ENCODE results near the gene GNAI2.
"Not testable (repeated sequence)": the region's sequence is repeated elsewhere in the genome, so short reads cannot be mapped to it uniquely, and the experiment has no call there.

The GNAI2 gene

DNA sequence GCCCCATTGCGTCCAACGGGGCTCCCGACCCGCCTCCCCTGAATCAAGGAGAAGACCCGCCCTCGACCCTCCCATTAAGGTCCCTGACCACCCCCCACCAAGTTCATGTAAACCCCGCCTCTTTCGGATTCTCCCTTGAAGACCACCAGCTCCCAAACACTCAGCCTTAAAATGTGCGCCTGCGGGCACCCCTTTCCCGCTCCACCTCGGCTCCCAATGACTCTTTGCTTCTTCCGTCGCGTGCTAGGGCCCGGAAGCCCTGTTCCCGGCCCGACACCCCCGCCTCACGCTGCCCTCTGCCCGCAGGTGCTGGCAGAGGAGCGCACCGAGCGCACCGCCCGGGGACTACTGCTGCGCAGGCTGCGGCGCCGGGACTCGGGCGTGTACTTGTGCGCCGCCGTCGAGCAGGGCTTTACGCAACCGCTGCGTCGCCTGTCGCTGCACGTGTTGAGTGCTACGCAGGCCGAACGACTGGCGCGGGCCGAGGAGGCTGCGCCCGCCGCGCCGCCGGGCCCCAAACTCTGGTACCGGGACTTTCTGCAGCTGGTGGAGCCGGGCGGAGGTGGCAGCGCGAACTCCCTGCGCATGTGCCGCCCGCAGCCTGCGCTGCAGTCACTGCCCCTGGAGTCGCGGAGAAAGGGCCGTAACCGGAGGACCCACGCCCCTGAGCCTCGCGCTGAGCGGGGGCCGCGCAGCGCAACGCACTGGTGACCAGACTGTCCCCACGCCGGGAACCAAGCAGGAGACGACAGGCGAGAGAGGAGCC is 40.2 kb downstream of the GNAI2 start:
- H3K4me3 ChIP-seq = no peak overlapping the region
- H3K27ac ChIP-seq = no peak overlapping the region
- no peaks in the 10 kb centered on the region for H3K27me3 ChIP-seq
- H3K4me1 ChIP-seq = peaks cover 0 to 35% (median 21%) of the 10 kb centered on the region in 4 donors
- TF ChIP-seq, protein P1, sequence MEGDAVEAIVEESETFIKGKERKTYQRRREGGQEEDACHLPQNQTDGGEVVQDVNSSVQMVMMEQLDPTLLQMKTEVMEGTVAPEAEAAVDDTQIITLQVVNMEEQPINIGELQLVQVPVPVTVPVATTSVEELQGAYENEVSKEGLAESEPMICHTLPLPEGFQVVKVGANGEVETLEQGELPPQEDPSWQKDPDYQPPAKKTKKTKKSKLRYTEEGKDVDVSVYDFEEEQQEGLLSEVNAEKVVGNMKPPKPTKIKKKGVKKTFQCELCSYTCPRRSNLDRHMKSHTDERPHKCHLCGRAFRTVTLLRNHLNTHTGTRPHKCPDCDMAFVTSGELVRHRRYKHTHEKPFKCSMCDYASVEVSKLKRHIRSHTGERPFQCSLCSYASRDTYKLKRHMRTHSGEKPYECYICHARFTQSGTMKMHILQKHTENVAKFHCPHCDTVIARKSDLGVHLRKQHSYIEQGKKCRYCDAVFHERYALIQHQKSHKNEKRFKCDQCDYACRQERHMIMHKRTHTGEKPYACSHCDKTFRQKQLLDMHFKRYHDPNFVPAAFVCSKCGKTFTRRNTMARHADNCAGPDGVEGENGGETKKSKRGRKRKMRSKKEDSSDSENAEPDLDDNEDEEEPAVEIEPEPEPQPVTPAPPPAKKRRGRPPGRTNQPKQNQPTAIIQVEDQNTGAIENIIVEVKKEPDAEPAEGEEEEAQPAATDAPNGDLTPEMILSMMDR (IDR thresholded peaks at IDR 0.05) = no peak
- peaks cover 0 to 17% (median 0%) of the 10 kb centered on the region in 3 donors for H3K36me3 ChIP-seq
- H3K9me3 ChIP-seq = no peaks in the 10 kb centered on the region
- intact Hi-C loops (cut with DNase I; ENCODE audit: low total_unique reads) = loop anchor here (5.0 to 10.0 kb wide), 2 partner anchors 34 to 151 kb away; no protein-coding TSS in a partner anchor
- DNase-seq = no peak

DNA sequence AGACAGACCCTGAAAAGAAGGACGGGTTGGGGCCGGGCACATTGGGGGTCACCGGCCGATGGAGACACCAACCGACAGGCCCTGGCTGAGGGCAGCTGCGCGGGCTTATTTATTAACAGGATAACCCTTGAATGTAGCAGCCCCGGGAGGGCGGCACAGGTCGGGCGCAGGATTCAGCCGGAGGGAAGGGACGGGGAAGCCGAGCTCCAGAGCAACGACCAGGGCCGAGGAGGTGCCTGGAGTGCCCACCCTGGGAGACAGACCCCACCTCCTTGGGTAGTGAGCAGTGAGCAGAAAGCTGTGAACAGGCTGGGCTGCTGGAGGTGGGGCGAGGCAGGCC is 40.7 kb downstream of the GNAI2 start:
- intact Hi-C loops (cut with DNase I; ENCODE audit: low total_unique reads) = loop anchor here (5.0 to 10.0 kb wide), 2 partner anchors 34 to 152 kb away; no protein-coding TSS in a partner anchor
- Histone ChIP-seq H3K27me3 (no peaks in the 10 kb centered on the region), H3K9me3 (no peaks in the 10 kb centered on the region), H3K36me3 (peaks cover 0 to 17% (median 0%) of the 10 kb centered on the region in 3 donors), H3K4me1 (peaks cover 0 to 35% (median 21%) of the 10 kb centered on the region in 4 donors), H3K27ac (no peak overlapping the region), H3K4me3 (no peak overlapping the region)
- DNase-seq = no peak
- TF ChIP-seq, protein P1 (IDR thresholded peaks at IDR 0.05) = no peak

DNA sequence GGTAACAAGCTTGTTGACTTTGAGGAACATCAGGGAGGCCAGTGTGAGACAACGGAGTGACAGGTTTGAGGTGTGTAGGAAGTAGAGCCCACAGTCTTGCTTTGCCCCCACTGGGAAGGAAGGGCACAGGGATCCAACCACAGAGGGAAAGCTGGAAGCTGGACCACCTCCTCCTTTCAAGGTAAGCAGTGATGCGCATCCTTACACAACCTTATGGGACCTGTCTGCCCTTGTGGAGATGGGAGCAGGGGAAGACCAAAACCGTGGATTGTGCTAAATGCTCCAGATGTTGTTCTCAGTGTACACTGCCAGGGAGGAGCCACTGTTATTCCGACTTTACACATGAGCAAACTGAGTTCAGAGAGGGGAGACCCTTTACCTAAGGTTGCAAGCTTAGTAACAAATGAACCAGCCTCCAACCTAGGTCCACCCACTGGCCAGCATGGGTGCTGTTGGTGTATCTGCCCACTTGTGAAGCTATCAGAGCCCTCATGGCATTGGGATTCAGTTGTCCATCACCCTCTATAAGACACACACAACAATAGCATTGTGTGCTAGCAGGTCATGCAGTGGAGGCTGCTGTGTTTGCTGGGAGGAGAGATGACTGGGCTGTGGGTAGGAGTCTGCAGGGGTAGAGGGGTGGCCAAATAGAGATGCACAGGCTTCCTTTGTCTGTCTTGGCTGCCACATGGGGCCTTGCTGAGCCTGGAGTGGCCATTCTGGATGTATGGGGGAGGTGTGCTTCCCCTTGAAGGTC is 42.3 kb downstream of the GNAI2 start:
- intact Hi-C loops (cut with DNase I; ENCODE audit: low total_unique reads) = loop anchor here (5.0 to 10.0 kb wide), 2 partner anchors 36 to 154 kb away; no protein-coding TSS in a partner anchor
- no peak overlapping the region for H3K4me3 ChIP-seq
- no peaks in the 10 kb centered on the region for H3K27me3 ChIP-seq
- H3K27ac ChIP-seq = peak overlapping the region; percentile 9 to 60
- H3K36me3 ChIP-seq = peaks cover 0 to 17% (median 0%) of the 10 kb centered on the region in 3 donors
- TF ChIP-seq, protein P1 (IDR thresholded peaks at IDR 0.05) = no peak
- DNase-seq = no peak
- no peaks in the 10 kb centered on the region for H3K9me3 ChIP-seq
- peaks cover 0 to 26% (median 16%) of the 10 kb centered on the region in 4 donors for H3K4me1 ChIP-seq

DNA sequence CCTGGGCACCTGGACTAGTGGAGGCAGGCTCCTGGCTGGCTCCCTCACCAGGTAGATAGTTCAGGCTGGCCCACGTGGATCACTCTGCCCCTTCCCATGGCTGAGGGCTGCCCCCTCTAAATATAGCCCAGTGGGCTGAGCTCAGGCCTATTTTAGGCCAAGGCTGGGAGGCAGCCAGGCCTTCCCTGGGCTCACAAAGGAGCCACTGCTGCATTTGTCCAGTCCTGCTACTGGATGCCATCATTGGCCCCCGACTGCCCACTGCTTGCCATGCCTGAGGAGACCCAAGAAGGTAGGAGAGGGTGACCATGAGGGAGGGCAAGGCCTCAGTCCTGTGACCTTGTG is 42.8 kb downstream of the GNAI2 start, which contains the start of gene LSMEM2:
Gene LSMEM2 (plus strand): TSS at position 208 of the 345 bp plus-strand sequence. CDS start 27 bp downstream, at position 235.
- Histone ChIP-seq H3K27ac (peak within 1 kb of the TSS; percentile 9 to 60), H3K4me3 (no peak within 1 kb of the TSS), H3K4me1 (peaks cover 0 to 20% (median 13%) of the 10 kb centered on the region in 4 donors), H3K27me3 (no peaks in the 10 kb centered on the region), H3K36me3 (peaks cover 0 to 17% (median 0%) of the 10 kb centered on the region in 3 donors), H3K9me3 (no peaks in the 10 kb centered on the region)
- DNase-seq = no peak
- TF ChIP-seq, protein P1 (IDR thresholded peaks at IDR 0.05) = no peak
- intact Hi-C loops (cut with DNase I; ENCODE audit: low total_unique reads) = loop anchor here (5.0 to 10.0 kb wide), 2 partner anchors 37 to 154 kb away; no protein-coding TSS in a partner anchor

DNA sequence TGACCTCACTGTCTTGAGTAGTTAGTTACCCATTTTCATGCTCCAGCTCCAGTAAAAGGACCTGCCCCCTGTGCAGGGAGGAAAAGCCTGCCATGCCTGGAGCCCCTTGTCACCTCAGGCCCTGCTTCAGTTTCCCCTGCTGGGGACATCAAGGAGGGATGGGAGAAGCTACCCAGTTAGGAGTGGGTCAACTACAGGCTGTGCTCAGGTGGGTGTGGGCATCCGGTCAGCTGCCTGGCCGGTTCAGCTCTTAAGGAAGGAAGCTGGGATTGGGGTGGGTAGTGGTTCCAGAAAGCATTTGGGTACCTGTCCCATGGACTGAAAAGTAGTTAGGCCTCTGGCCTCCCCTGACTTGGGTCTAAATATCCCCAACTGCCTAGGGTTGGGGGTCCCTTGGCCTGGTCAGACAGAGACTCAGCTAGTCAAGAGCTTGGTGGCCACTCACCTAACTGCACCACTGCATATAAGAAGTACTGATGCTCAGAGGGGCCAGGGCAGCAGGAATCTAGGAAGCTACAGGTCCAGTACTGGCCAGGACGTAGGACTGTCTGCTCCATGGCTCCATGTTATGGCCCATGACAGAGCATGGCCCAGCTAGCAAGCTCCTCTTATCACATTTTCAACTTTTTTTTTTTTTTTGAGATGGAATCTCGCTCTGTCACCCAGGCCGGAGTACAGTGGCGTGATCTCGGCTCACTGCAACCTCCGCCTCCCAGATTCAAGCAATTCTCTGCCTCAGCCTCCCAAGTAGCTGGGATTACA is 43.4 kb downstream of the GNAI2 start:
- H3K27ac ChIP-seq = peak overlapping the region; percentile 9 to 60
- H3K4me3 ChIP-seq = no peak overlapping the region
- peaks cover 0 to 17% (median 0%) of the 10 kb centered on the region in 3 donors for H3K36me3 ChIP-seq
- no peaks in the 10 kb centered on the region for H3K27me3 ChIP-seq
- intact Hi-C loops (cut with DNase I; ENCODE audit: low total_unique reads) = loop anchor here (5.0 to 10.0 kb wide), 2 partner anchors 37 to 155 kb away; no protein-coding TSS in a partner anchor
- TF ChIP-seq, protein P1 (IDR thresholded peaks at IDR 0.05) = no peak
- no peak for DNase-seq
- H3K4me1 ChIP-seq = peaks cover 0 to 16% (median 12%) of the 10 kb centered on the region in 4 donors
- H3K9me3 ChIP-seq = no peaks in the 10 kb centered on the region

DNA sequence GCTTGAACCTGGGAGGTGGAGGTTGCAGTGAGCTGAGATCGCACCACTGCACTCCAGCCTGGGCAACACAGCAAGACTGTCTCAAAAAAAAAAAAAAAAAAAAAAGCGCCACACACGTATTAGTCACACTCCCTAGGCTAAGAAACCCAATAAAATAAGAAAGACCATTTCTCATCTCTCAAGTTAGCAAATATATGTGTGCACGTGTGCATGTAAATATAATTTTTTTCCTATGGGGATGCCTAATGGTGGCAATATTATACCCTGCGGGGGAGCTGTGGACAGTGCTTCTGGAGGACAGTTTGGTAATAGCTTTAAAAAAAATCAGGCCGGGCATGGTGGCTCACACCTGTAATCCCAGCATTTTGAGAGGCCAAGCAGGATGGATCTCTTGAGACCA is 48.1 kb downstream of the GNAI2 start:
- H3K4me3 ChIP-seq; DNase-seq; H3K27me3 ChIP-seq; H3K4me1 ChIP-seq; intact Hi-C loops (cut with DNase I; ENCODE audit: low total_unique reads); H3K9me3 ChIP-seq; H3K27ac ChIP-seq: not testable (repeated sequence)
- peaks cover 12 to 32% (median 23%) of the 10 kb centered on the region in 3 donors for H3K36me3 ChIP-seq
